ENCODE results near the gene DES.

DES gene

DNA sequence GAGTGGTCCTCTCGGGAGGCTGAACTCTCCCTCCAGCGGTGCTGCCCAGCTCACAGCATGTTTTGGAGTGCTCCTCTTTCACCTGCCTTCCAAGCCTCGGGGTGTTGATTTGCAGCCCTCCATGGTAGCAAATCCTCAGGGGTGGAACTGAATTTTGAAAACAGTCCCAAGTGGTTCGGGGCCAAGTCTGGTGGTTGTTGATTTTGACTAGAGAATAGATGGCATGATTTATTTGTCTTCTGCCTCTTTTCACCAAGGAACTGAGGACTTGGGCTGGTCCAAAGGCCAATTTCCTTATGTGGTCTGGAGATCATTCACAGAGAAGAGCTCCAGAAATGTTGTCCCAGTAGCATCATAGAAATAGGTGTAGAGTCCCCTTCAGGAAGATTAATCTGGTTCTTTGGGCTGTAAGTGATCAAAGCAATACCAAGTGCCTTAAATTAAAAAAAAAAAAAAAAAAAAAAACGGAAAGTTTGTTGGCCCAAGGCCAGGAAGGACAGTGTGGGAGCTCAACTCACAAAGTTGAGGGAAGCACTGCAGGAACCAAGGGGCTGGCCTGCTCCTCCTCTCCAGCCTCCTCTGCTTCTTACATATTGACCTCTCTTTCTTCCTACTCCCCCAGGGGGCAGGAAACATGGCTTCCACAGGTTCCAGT lies 2.5 kb upstream of the DES start:
- TF ChIP-seq, protein P1, sequence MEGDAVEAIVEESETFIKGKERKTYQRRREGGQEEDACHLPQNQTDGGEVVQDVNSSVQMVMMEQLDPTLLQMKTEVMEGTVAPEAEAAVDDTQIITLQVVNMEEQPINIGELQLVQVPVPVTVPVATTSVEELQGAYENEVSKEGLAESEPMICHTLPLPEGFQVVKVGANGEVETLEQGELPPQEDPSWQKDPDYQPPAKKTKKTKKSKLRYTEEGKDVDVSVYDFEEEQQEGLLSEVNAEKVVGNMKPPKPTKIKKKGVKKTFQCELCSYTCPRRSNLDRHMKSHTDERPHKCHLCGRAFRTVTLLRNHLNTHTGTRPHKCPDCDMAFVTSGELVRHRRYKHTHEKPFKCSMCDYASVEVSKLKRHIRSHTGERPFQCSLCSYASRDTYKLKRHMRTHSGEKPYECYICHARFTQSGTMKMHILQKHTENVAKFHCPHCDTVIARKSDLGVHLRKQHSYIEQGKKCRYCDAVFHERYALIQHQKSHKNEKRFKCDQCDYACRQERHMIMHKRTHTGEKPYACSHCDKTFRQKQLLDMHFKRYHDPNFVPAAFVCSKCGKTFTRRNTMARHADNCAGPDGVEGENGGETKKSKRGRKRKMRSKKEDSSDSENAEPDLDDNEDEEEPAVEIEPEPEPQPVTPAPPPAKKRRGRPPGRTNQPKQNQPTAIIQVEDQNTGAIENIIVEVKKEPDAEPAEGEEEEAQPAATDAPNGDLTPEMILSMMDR (IDR thresholded peaks at IDR 0.05; ENCODE audit: low read depth, low read length) = no peak
- DNase-seq (ENCODE audit: extremely low read depth, low read depth) = no peak

DNA sequence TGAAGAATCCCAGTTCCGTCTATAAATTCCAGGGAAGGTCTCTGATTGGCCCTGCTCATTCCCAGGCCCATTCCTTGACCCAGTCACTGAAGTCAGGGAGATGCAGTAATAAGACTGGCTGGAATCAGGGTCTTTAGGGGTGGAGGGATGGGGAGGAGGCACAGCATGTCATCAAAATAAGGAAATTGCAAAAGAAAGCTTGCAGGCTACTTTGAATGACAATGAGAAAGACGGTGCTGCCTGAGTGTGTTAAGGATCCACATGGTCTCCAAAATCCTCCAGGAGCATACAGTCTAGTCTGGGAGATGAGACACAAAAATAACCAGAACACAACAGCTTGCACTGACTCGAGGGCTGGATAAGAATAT lies 2.0 kb upstream of the DES start:
- TF ChIP-seq, protein P1 (IDR thresholded peaks at IDR 0.05; ENCODE audit: low read depth, low read length) = no peak
- DNase-seq (ENCODE audit: extremely low read depth, low read depth) = no peak

DNA sequence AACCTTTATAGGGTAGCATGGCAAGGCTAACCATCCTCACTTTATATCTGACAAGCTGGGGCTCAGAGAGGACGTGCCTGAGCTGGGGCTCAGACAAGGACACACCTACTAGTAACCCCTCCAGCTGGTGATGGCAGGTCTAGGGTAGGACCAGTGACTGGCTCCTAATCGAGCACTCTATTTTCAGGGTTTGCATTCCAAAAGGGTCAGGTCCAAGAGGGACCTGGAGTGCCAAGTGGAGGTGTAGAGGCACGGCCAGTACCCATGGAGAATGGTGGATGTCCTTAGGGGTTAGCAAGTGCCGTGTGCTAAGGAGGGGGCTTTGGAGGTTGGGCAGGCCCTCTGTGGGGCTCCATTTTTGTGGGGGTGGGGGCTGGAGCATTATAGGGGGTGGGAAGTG lies 1.2 kb upstream of the DES start:
- TF ChIP-seq, protein P1 (IDR thresholded peaks at IDR 0.05; ENCODE audit: low read depth, low read length) = no peak
- no peak for DNase-seq (ENCODE audit: extremely low read depth, low read depth)

DNA sequence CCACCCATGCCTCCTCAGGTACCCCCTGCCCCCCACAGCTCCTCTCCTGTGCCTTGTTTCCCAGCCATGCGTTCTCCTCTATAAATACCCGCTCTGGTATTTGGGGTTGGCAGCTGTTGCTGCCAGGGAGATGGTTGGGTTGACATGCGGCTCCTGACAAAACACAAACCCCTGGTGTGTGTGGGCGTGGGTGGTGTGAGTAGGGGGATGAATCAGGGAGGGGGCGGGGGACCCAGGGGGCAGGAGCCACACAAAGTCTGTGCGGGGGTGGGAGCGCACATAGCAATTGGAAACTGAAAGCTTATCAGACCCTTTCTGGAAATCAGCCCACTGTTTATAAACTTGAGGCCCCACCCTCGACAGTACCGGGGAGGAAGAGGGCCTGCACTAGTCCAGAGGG lies 803 bp upstream of the DES start:
- TF ChIP-seq, protein P1 (IDR thresholded peaks at IDR 0.05; ENCODE audit: low read depth, low read length) = no peak
- no peak for DNase-seq (ENCODE audit: extremely low read depth, low read depth)

DNA sequence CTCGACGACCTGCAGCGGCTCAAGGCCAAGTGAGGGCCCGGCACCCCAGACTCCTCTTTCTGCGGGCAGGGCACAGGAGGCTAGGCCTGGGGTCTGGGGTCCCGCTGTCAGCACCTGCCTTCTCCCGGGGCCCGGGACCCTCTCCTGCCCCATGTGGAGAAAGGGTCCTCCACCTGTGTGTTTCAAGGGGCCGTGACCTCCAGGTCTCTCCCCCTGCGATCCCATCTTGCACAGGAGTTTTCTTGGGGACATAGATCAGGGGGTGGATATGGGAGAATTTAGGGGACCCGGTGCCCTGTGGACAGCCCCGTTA lies 791 bp downstream of the DES start:
- TF ChIP-seq, protein P1 (IDR thresholded peaks at IDR 0.05; ENCODE audit: low read depth, low read length) = no peak
- no peak for DNase-seq (ENCODE audit: extremely low read depth, low read depth)

DNA sequence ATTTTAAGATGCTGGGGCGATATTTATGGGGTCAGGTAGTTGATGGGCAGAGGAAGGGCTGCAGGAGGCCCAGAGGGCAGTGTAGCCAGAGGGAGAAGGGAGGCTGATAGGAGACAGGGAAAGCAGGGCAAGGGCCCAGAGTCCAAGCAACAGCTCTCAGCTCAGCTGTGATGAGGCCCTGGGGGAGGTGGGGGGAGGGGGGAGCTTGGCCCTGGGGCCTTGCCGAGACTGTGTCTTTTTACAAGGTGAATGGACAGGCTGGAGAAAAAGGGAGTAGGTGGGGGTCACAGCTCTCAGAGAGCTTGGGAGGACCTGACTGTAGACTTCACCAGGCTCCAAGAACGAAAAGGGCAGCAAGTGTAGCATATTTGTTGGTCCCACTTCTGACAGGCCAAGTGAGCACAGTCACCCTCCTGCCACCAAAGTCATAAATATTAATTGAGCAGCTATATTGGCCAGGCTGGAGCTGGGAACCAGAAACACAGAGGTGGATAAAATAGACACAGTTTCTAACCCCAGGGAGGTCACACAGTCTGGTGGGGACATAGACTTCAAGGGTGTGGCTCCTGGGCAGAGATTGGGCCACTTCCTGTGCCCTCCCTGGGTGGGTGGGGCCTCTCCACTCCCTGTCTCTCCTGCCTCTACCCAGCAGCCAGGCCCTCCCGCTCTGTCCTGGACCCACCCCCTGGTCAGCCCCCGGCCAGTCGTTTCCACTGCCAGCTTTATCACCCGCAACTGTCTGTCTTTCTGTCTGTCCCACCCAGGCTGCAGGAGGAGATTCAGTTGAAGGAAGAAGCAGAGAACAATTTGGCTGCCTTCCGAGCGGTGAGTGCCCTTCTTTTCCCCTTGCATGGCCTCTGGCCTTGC lies 1.4 kb downstream of the DES start:
- DNase-seq (ENCODE audit: extremely low read depth, low read depth) = no peak
- TF ChIP-seq, protein P1 (IDR thresholded peaks at IDR 0.05; ENCODE audit: low read depth, low read length) = no peak

DNA sequence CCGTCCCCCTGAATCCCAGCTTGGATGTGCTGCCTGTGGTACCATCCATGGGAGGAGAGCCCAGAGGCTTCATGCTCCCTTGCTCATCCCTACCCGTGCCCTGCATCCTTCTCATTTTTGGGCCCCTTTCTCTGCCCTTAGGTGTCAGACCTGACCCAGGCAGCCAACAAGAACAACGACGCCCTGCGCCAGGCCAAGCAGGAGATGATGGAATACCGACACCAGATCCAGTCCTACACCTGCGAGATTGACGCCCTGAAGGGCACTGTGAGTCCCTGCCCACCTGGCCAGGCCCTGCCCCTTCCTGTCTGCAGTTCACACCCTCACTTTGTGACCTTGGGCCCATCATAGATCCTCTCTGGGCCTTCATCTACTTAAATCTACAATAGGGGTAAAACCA lies 2.5 kb downstream of the DES start:
- TF ChIP-seq, protein P1 (IDR thresholded peaks at IDR 0.05; ENCODE audit: low read depth, low read length) = no peak
- no peak for DNase-seq (ENCODE audit: extremely low read depth, low read depth)

All from AG09319 (cell line).